ENCODE results near the gene BAG2.
A peak's percentile ranks its signal among the peaks of the same experiment; 100 is the strongest.

The BAG2 gene

DNA sequence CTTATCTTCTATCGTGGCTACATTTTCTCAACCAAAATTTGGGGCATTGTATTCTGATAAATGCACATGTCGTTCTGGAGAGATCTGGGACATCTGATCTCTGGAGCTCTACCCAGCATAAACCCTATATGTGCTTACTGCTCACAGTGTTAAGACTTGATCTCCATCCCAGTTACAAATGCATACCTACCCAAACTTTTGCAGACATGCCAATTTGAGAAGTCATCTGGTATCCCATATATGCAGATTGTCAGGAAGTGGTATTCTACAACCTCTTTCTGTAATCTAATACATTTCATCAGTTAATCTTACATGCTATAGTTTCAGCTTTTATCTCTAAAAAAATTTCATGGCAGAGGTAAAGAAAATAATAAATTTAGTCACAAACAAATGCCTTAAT is 11.2 kb downstream of the BAG2 start:
- H3K4me3 ChIP-seq (ENCODE audit: low read depth, low read length): no peak overlapping the region
- TF ChIP-seq CTCF (IDR thresholded peaks at IDR 0.05; ENCODE audit: insufficient read depth, low read depth, low read length, missing control alignments): no peak
- no peak for DNase-seq (ENCODE audit: low read depth)

DNA sequence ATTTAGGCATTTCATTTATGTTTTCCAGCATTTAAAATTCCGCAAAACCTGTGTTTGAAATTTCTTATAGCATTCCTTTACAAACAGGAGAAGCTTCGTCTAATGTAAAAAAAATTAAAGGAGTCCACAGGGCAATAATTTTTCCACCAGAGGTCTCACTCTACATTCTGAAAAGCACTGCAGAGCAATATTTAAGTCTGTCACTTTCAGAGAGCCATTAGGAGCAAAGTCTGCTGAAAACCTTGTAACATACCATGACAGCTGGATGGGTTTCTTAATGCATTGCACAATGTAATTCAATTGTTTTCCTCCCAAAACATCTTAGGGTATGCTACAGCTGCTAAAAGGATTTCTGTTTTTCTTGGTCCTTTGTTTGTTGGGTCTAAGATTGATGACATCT is 18.0 kb downstream of the BAG2 start:
- H3K4me3 ChIP-seq (ENCODE audit: low read depth, low read length): no peak overlapping the region
- no peak for TF ChIP-seq CTCF (IDR thresholded peaks at IDR 0.05; ENCODE audit: insufficient read depth, low read depth, low read length, missing control alignments)
- peak; percentile 12 for DNase-seq (ENCODE audit: low read depth)

GRCh38 chr6:57193177-57193576 is 21.1 kb downstream of the BAG2 start:
- no peak for DNase-seq (ENCODE audit: low read depth)
- no peak overlapping the region for H3K4me3 ChIP-seq (ENCODE audit: low read depth, low read length)
- TF ChIP-seq CTCF (IDR thresholded peaks at IDR 0.05; ENCODE audit: insufficient read depth, low read depth, low read length, missing control alignments): no peak

GRCh38 chr6:57195457-57195856 is 23.3 kb downstream of the BAG2 start:
- no peak for DNase-seq (ENCODE audit: low read depth)
- H3K4me3 ChIP-seq (ENCODE audit: low read depth, low read length): no peak overlapping the region
- no peak for TF ChIP-seq CTCF (IDR thresholded peaks at IDR 0.05; ENCODE audit: insufficient read depth, low read depth, low read length, missing control alignments)

DNA sequence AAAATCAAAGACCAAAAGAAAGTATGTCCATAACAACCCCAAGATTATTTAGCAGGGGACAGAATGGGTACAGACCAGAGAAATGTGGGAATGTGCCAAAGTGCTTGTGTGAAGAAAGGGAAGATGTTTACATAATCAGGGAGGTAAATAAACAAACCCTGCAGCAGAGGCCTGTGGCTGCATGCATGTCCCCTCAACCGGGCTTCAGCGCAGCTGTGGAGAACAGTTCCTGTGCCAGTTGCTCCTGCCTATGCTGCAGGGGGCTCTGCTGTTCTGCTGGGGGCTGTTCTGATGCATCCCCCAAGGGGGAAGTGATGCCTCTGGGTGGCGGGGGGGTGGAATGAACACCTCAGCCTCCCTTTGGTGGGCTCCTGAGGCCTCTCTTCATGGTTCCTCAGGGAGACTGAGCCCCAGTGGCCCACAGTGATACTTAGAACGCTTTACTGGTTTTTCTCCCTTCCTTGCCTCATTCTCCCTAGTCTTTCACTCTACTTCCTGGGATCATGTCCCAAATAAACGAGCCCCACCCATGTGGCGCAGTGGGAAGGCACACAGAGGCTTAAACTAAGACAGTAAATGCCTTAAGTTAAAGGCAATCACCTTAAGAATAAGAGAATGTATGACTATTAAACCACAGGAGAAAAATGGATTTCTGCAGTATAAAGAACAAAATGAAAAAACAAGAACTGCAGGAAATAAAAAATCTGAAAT is 27.0 kb downstream of the BAG2 start:
- TF ChIP-seq CTCF (IDR thresholded peaks at IDR 0.05; ENCODE audit: insufficient read depth, low read depth, low read length, missing control alignments): no peak
- no peak overlapping the region for H3K4me3 ChIP-seq (ENCODE audit: low read depth, low read length)
- DNase-seq (ENCODE audit: low read depth): no peak

DNA sequence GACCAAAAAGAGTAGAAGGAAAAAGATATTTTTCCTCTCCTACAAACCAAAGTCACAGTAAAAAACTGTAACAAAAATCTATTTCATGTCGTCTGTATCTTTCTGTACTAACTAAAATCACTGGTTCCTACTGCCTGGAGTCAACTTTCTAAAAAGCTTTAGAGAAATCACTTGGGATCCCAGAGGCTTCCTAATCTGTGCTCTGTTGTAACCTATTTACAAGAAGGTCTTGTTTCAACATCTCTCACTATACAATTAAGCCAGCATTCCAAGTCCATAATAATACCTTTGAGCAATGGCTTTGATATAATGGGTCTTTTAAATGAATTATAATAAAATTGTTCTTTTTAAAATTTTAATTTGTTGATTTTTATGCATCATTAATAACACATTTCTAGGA is 29.6 kb downstream of the BAG2 start:
- no peak overlapping the region for H3K4me3 ChIP-seq (ENCODE audit: low read depth, low read length)

More for the DNA sequence above, 29.6 kb downstream of the BAG2 start:
- TF ChIP-seq CTCF (IDR thresholded peaks at IDR 0.05; ENCODE audit: insufficient read depth, low read depth, low read length, missing control alignments): no peak
- DNase-seq (ENCODE audit: low read depth): no peak

Measured in GM12865 (cell line).